Mucosa of descending colon (tissue), 3 donors: ENCODE measurements around the gene DLGAP5. TPM values are rescaled to one million over a fixed set of nuclear protein-coding genes. Genes with fewer than 3 reads are reported as not detected.

Source experiments
- ATAC-seq: fragments of 200-7000 bp; cut with Tn5 transposase; one replicate; pipeline ENCODE4 v1.9.1; 2020; ENCODE audit warnings: mild to moderate bottlenecking, moderate library complexity
- DNase-seq, 3 donors: peaks; one replicate each; pipeline ENCODE4 v3.0.0-alpha.2; 2020
- H3K36me3 ChIP-seq: fragments of 200-600 bp; one replicate; pipeline ENCODE4 v1.8.0; 2021; ENCODE audit warnings: low read depth, mild to moderate bottlenecking
- H3K4me1 ChIP-seq: fragments of 200-600 bp; one replicate; pipeline ENCODE4 v1.8.0; 2021; ENCODE audit warnings: low read depth, mild to moderate bottlenecking
- H3K4me3 ChIP-seq: fragments of 200-600 bp; one replicate; pipeline ENCODE4 v1.8.0; 2021; ENCODE audit warnings: mild to moderate bottlenecking
- H3K9me3 ChIP-seq: fragments of 200-600 bp; one replicate; pipeline ENCODE4 v1.8.0; 2021; ENCODE audit warnings: mild to moderate bottlenecking
- intact Hi-C, 2 donors: fragments of 100-400 bp; cut with DNase I in 1 of 2; cut with micrococcal nuclease in 1 of 2; formaldehyde crosslinking; loops; one replicate each; pipeline versions ENCODE4 v1.11.0 to v1.11.1; 2022; cut with DNase I, micrococcal nuclease
- long read RNA-seq, 2 donors: library from polyadenylated mRNA; unstranded; transcript quantifications; one replicate each; pipeline ENCODE4 v2.0.0, GENCODE V29; 2019 to 2021
- total RNA-seq, 3 donors: library from RNA; stranded (reverse); fragmentation: NEBNext Ultra II Directional in 2 of 3; extraction: Animal tissue kit (Norgen Biotek cat#: 25700) in 2 of 3; gene quantifications; one replicate each; pipeline versions ENCODE4 v1.2.1 to v1.2.4, GENCODE V29; 2021 to 2023
- TF ChIP-seq, protein P1 (sequence below): fragments of 200-600 bp; IDR thresholded peaks from one replicate; pipeline ENCODE4 v1.8.0; 2022; ENCODE audit warnings: antibody characterized with exemption, mild to moderate bottlenecking
- donor health status: DM: no; HTN: no; CAD: no; lungs with moderate emphysema.
- donor health status: DM: no; HTN: no; CAD: no.
- donor health status: DM: no; HTN: yes; CAD: no.

Gene DLGAP5, protein sequence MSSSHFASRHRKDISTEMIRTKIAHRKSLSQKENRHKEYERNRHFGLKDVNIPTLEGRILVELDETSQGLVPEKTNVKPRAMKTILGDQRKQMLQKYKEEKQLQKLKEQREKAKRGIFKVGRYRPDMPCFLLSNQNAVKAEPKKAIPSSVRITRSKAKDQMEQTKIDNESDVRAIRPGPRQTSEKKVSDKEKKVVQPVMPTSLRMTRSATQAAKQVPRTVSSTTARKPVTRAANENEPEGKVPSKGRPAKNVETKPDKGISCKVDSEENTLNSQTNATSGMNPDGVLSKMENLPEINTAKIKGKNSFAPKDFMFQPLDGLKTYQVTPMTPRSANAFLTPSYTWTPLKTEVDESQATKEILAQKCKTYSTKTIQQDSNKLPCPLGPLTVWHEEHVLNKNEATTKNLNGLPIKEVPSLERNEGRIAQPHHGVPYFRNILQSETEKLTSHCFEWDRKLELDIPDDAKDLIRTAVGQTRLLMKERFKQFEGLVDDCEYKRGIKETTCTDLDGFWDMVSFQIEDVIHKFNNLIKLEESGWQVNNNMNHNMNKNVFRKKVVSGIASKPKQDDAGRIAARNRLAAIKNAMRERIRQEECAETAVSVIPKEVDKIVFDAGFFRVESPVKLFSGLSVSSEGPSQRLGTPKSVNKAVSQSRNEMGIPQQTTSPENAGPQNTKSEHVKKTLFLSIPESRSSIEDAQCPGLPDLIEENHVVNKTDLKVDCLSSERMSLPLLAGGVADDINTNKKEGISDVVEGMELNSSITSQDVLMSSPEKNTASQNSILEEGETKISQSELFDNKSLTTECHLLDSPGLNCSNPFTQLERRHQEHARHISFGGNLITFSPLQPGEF
- total RNA-seq: 10 to 100 TPM in 1 of 3 donors, 1 to 10 TPM in 2; 2.0 to 13.7 (median 3.3) TPM
- long read RNA-seq, donor 1, partial matches to known transcripts: 0 of 3 reads
- long read RNA-seq, donor 1, other reads (novel, unspliced or antisense): 0 of 3 reads
- long read RNA-seq, donor 2, partial matches to known transcripts: 1 of 5 reads
- long read RNA-seq, donor 2, other reads (novel, unspliced or antisense): 2 of 5 reads

DNA sequence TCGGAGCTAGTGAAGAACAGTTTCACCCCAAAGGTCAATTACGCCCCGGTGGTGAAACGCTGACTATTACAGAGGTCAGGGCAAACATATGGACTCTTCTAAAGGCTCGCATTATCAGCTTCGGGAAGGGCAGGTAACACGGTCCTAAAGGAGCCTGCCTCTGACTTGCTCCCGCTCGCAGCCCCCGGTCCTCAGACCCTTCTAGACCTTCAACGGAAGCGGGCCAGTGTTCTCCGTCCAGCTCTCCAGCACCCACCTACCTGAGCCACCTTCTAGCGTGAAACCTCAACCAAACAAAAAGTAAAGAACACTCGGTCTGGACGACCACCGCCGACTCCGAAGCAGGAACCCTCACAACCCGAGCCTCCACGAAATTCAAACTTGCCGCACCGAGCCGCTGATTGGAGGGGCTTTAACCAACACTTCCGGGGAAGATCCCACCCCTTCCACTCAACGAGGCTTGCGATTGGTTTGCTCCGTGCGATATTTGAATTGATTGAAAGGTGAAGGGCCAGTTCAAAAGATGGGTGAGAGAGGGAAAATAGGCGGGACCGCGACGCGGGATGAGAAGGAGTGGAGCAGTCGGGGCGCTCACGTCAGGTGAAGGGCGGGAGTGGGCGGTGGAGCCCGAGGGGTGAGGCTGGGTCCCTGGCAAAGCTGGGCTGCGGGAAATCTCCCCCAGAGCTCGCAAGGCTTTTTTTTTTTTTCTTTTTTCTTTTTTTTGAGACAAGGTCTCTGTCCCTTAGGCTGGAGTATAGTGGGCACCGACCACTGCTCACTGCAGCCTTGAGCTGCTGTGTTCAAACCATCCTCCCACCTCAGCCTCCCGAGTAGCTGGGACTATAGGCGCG is at the start of gene DLGAP5:
DLGAP5 (minus strand) TSS at position 383 of the 851 bp plus-strand sequence. CDS start 2,406 bp downstream, outside the sequence.
- peak; percentile 99 for ATAC-seq
- H3K4me3 ChIP-seq: peak within 1 kb of the TSS; percentile 12
- peaks cover 8% of the 10 kb centered on the region for H3K4me1 ChIP-seq
- H3K9me3 ChIP-seq: no peaks in the 10 kb centered on the region
- DNase-seq: peak; percentile 93 to 95 (median 95)
- TF ChIP-seq, protein P1, sequence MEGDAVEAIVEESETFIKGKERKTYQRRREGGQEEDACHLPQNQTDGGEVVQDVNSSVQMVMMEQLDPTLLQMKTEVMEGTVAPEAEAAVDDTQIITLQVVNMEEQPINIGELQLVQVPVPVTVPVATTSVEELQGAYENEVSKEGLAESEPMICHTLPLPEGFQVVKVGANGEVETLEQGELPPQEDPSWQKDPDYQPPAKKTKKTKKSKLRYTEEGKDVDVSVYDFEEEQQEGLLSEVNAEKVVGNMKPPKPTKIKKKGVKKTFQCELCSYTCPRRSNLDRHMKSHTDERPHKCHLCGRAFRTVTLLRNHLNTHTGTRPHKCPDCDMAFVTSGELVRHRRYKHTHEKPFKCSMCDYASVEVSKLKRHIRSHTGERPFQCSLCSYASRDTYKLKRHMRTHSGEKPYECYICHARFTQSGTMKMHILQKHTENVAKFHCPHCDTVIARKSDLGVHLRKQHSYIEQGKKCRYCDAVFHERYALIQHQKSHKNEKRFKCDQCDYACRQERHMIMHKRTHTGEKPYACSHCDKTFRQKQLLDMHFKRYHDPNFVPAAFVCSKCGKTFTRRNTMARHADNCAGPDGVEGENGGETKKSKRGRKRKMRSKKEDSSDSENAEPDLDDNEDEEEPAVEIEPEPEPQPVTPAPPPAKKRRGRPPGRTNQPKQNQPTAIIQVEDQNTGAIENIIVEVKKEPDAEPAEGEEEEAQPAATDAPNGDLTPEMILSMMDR: no peak
- no peaks in the 10 kb centered on the region for H3K36me3 ChIP-seq
- intact Hi-C loops: no loop called here

DNA sequence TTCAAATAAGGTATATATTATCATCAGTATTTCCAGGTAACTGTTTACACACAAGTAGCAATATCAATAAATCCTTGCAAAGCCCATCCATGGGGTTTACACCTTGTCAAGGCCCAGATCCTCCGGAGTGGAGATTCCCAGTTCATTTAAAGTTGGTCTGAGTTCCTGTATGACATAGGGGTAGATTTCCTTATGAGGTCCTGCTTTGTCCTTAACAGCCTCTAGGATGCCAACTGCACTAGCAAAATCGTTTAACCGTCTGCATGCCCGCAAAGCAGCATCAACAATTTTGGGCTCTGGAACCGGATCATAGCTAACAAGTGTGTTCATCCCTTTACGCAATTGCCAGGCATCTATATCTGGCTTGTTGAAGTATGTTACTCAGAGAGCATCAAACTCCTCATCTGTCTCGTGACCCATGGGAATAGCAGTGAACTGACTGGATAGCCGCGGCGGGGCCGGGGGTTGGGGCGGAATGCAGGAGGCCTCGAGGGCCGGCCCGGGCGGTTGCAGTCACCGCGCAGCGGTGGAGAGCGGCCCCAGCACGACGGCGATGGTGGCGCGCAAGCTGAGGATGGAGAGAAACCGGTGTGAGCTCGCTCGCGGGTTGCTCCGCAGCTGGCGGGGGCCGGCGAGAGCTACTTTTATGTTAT is 49.3 kb upstream of the DLGAP5 start:
- ATAC-seq (no peak), DNase-seq (no peak)
- intact Hi-C loops: no loop called here
- H3K36me3 ChIP-seq: no peaks in the 10 kb centered on the region
- no peak overlapping the region for H3K4me3 ChIP-seq
- H3K4me1 ChIP-seq: no peaks in the 10 kb centered on the region
- H3K9me3 ChIP-seq: no peaks in the 10 kb centered on the region
- TF ChIP-seq, protein P1: no peak

DNA sequence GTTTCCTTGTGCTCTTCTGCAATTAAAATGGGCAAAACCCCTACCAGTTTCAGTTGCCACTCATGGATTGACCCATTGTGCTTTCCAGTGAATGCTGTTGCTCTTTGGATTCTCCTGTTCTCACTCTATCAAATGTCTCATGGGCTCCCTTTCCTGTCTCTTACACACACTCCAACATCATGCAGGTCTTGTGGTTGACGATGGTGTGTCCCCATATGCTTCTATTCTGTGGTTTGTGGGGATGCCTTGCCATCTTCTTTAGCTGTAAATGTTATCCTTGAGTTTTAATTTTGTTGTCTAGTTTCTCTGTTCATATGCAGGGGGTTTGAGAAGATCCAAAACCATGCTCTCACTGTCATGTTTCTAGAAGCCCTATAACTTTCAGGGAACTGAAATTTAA is 47.9 kb upstream of the DLGAP5 start:
- Histone ChIP-seq H3K36me3 (no peaks in the 10 kb centered on the region), H3K9me3 (no peaks in the 10 kb centered on the region), H3K4me1 (no peaks in the 10 kb centered on the region), H3K4me3 (no peak overlapping the region)
- ATAC-seq (no peak), DNase-seq (no peak)
- intact Hi-C loops: no loop called here
- TF ChIP-seq, protein P1: no peak

DNA sequence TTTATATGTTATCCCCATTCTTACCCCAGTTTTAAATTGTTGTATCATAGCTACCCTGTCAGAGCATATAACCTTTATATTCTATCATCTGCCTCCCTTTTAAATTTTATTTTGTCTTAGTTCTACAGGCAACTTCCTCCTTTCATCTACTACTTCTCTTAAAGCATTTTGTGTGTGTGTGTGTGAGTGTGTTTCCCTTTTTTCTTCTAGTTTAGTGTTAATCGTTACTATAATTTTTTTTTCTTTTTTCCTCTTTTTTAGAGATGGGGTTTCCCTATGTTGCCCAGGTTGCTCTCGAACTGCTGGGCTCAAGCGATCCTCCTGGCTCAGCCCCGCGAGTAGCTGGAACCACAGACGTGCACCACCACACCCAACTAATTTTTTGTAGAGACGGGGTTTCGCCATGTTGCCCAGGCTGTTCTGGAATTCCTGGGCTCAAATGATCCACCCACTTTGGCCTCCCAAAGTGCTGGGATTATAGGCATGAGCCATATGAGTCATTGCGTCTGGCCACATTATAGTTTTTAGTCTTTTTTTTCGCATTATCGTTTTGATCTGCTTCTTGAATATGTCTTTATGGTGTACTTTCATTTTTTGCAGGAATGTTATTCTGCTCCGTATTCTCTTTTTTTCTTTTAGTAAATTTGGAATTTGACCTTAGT is 46.8 kb upstream of the DLGAP5 start:
- intact Hi-C loops: no loop called here
- no peak overlapping the region for H3K4me3 ChIP-seq
- H3K36me3 ChIP-seq: no peaks in the 10 kb centered on the region
- DNase-seq (no peak), ATAC-seq (no peak)
- no peaks in the 10 kb centered on the region for H3K9me3 ChIP-seq
- TF ChIP-seq, protein P1: no peak
- no peaks in the 10 kb centered on the region for H3K4me1 ChIP-seq
